A673 (cell line): Measurements from ENCODE around the gene ZDHHC16. TPM values are rescaled to one million over a fixed set of nuclear protein-coding genes. Genes with fewer than 3 reads are reported as not detected.

Source experiments
- Bru-seq: library from RNA; stranded (reverse); fragments of 400-500 nt; gene quantifications from one replicate; lab custom pipeline; 2021; lab: Mats Ljungman, UMichigan
- BruChase-seq, 2 experiments: library from RNA; stranded (reverse); fragments of 400-500 nt; gene quantifications; one replicate each; lab custom pipeline; 2021; lab: Mats Ljungman, UMichigan
- BruUV-seq: library from RNA; stranded (reverse); fragments of 400-500 nt; replicated peaks from 2 replicates; lab custom pipeline; 2021; lab: Mats Ljungman, UMichigan
- CTCF ChIA-PET: fragments of 300-600 bp; sonication (Branson Sonifier 250); formaldehyde crosslinking; loops from one replicate; lab custom pipeline; 2022; ENCODE audit warnings: antibody characterized with exemption; lab: Charles Lee
- POLR2A ChIA-PET: fragments of 300-600 bp; sonication (Branson Sonifier 250); formaldehyde crosslinking; loops from one replicate; lab custom pipeline; 2022; ENCODE audit warnings: antibody characterized with exemption; ENCODE audit not compliant: low non-redundant PET; lab: Charles Lee
- DNase-seq: peaks from one replicate; pipeline ENCODE4 v3.0.0-alpha.2; 2015; ENCODE audit warnings: low spot score
- H3K27ac ChIP-seq: fragments of 200-600 bp; sonication (generic); 2 replicates; pipeline ENCODE4 v1.5.1; 2016; ENCODE audit warnings: mixed run types, low read depth, mild to moderate bottlenecking, mixed read lengths, antibody characterized with exemption, low read length; ENCODE audit not compliant: poor library complexity, severe bottlenecking
- H3K27me3 ChIP-seq: fragments of 200-600 bp; sonication (generic); replicated peaks from 2 replicates; pipeline ENCODE4 v1.6.1; 2017; ENCODE audit warnings: mixed run types, low read depth, mild to moderate bottlenecking, mixed read lengths, antibody characterized with exemption, low read length; ENCODE audit not compliant: insufficient read depth, poor library complexity
- H3K36me3 ChIP-seq: fragments of 200-600 bp; sonication (generic); 2 replicates; pipeline ENCODE4 v1.6.1; 2016; ENCODE audit warnings: mixed run types, mild to moderate bottlenecking, mixed read lengths, antibody characterized with exemption, low read length; ENCODE audit not compliant: insufficient read depth, poor library complexity, severe bottlenecking
- H3K4me1 ChIP-seq: fragments of 200-600 bp; sonication (generic); 2 replicates; pipeline ENCODE4 v1.6.1; 2017; ENCODE audit warnings: mixed run types, mild to moderate bottlenecking, mixed read lengths, antibody characterized with exemption, low read length; ENCODE audit not compliant: insufficient read depth, poor library complexity, severe bottlenecking
- H3K4me3 ChIP-seq: fragments of 200-600 bp; sonication (generic); 2 replicates; pipeline ENCODE4 v1.5.1; 2016; ENCODE audit warnings: low read depth, mixed run types, mild to moderate bottlenecking, mixed read lengths, low read length; ENCODE audit not compliant: poor library complexity, severe bottlenecking
- H3K9me3 ChIP-seq: fragments of 200-600 bp; sonication (generic); 2 replicates; pipeline ENCODE4 v1.6.1; 2016; ENCODE audit warnings: mixed run types, low read depth, mild to moderate bottlenecking, mixed read lengths, antibody characterized with exemption, low read length; ENCODE audit not compliant: poor library complexity, severe bottlenecking
- EZH2 ChIP-seq: fragments of 200-600 bp; sonication (generic); IDR thresholded peaks from 2 replicates; pipeline ENCODE4 v1.6.1; 2017; ENCODE audit warnings: borderline replicate concordance, low read depth, mild to moderate bottlenecking, mixed read lengths, antibody characterized with exemption, low read length; ENCODE audit not compliant: poor library complexity, severe bottlenecking
- intact Hi-C: fragments of 100-400 bp; cut with micrococcal nuclease; formaldehyde crosslinking; loops from one replicate; pipeline ENCODE4 v1.10.0; 2022; ENCODE audit not compliant: unreplicated experiment
- long read RNA-seq: library from polyadenylated mRNA; stranded (forward); transcript quantifications from one replicate; pipeline ENCODE4 v2.0.0, GENCODE V29; 2022
- total RNA-seq: library from RNA; stranded (reverse); gene quantifications from 2 replicates; pipeline ENCODE4 v1.2.3, GENCODE V29; 2021
- TF ChIP-seq, protein P1 (sequence below): fragments of 300-800, 200-600 bp; sonication (generic); conservative IDR thresholded peaks from 2 replicates; pipeline ENCODE4 v1.5.1; 2017; ENCODE audit warnings: low read depth, mild to moderate bottlenecking, antibody characterized with exemption, low read length, moderate library complexity, mixed read lengths

The ZDHHC16 gene
- total RNA-seq (44.8 and 49.2 TPM in 2 replicates), Bru-seq, nascent RNA (percentile 74 among the genes with signal in this experiment), BruChase-seq, experiment 1, labeled RNA remaining after a 2-hour chase (percentile 80 among the genes with signal in this experiment), BruChase-seq, experiment 2, labeled RNA remaining after a 6-hour chase (percentile 77 among the genes with signal in this experiment)
- long read RNA-seq, transcript ZDHHC16-205 (8 exons, 1,280 nt), result minor isoform, 27 of 173 reads
- long read RNA-seq, transcript ZDHHC16-207 (12 exons, 2,014 nt), result minor isoform, 12 of 173 reads
- long read RNA-seq, transcript ZDHHC16-202 (10 exons, 1,718 nt), result minor isoform, 31 of 173 reads
- long read RNA-seq, transcript ZDHHC16-206 (11 exons, 1,798 nt), result major isoform, 39 of 173 reads
- long read RNA-seq, partial matches to known transcripts, result 3 of 173 reads
- long read RNA-seq, other reads (novel, unspliced or antisense), result 49 of 173 reads

DNA sequence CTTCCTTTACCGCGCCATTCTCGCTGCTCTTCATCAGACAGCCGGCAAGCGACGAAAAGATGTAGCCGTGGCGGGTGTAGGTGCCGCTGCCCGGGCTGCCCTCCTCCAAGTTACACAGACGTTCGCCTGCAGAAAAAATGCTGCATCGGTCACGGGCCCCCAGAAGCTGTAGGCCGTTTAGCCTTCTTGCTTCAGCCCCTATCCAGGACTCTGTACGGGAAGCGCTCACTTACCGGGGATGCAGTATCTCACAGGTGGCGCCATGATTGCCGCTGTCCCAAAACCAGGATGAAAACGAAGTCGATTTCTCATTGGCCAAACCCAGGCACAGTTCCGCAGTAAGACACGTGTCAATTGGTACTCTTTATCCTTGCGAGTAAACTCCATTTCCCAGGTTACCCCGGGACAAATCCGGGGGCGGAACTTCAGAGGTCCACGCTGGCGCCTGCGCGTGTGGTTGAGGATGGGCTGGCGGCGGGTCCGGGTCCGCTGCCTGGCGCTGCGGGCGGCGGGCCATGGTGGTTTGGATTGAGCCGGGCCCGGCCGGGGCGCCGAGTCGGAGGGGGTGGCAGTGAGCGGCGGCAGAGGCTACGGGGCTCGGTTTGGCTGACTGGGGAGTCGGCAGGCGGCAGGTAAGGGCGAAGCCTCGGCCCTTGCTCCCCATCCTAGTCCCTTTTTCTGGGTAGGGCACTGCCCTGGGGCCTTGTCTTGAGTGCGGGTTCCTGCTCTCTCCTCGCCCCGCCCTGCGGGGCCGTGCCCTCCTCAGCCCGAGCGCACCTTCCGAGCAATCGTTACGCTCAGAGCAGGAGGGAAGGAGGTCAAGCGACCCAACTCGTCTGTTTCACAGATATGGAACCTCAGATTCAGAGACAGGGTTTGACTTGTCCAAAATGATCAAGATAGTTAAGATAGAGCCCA is at the start of gene ZDHHC16, which contains the start of gene EXOSC1:
TSS of gene ZDHHC16 (plus strand) at position 454 of the 918 bp plus-strand sequence. CDS start 5,501 bp downstream, outside the sequence.
TSS of gene EXOSC1 (minus strand) at position 285 of the 918 bp plus-strand sequence. CDS start at position 264, 21 bp downstream.
- ChIA-PET CTCF (no interaction called here), POLR2A (no interaction called here)

DNA sequence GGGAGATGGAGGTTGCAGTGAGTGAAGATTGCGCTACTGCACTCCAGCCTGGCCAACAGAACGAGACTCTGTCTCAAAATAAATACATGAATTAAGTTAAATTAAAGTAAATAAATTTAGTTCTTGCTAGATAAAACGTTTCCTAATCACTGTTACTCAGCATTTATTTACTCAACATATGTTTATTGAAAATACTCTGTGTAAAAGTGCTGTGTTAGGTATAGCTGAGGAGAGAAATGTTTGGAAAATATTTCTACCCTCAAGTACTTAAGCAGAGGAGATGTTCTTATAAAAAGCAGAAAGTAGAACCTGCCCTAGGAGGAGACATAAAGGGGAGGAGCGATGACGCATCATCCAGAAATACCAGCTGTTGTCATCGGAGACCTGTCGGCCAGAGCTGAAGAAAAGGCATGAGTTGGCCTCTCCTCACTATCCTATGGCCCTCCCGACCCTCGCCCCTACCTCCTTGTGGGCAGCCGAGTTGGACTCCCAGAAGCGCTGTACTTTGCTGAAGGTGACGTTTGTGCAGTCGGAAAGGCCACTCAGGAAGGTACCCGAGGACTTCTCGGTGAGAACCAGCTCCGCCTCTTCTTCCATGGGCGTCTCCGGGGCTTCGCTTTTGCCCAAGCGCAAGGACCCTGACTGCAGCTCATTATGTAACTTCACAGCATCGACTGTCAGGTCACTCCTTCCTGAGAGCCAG is 46.0 kb upstream of the ZDHHC16 start:
- H3K4me3 ChIP-seq, result peak overlapping the region; percentile 99
- TF ChIP-seq EZH2, result no peak
- TF ChIP-seq, protein P1, sequence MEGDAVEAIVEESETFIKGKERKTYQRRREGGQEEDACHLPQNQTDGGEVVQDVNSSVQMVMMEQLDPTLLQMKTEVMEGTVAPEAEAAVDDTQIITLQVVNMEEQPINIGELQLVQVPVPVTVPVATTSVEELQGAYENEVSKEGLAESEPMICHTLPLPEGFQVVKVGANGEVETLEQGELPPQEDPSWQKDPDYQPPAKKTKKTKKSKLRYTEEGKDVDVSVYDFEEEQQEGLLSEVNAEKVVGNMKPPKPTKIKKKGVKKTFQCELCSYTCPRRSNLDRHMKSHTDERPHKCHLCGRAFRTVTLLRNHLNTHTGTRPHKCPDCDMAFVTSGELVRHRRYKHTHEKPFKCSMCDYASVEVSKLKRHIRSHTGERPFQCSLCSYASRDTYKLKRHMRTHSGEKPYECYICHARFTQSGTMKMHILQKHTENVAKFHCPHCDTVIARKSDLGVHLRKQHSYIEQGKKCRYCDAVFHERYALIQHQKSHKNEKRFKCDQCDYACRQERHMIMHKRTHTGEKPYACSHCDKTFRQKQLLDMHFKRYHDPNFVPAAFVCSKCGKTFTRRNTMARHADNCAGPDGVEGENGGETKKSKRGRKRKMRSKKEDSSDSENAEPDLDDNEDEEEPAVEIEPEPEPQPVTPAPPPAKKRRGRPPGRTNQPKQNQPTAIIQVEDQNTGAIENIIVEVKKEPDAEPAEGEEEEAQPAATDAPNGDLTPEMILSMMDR, result no peak
- peak; percentile 59 for DNase-seq
- no TSS peak for BruUV-seq
- H3K36me3 ChIP-seq, result peaks cover 18% of the 10 kb centered on the region
- H3K4me1 ChIP-seq, result peaks cover 10% of the 10 kb centered on the region
- ChIA-PET POLR2A (no interaction called here), CTCF (no interaction called here)
- no peaks in the 10 kb centered on the region for H3K27me3 ChIP-seq
- peak overlapping the region; percentile 86 for H3K27ac ChIP-seq
- intact Hi-C loops, result no loop called here
- H3K9me3 ChIP-seq, result no peaks in the 10 kb centered on the region

More for the DNA sequence above, at the start of gene ZDHHC16, which contains the start of gene EXOSC1:
- BruUV-seq, result TSS peak; percentile 71
- DNase-seq, result peak; percentile 98
- peak within 1 kb of the TSS; percentile 76 for H3K27ac ChIP-seq
- intact Hi-C loops, result no loop called here
- TF ChIP-seq EZH2, result no peak
- TF ChIP-seq, protein P1, result peak; percentile 33; the same call in 1 of the 2 replicates
- H3K27me3 ChIP-seq, result no peaks in the 10 kb centered on the region
- H3K9me3 ChIP-seq, result no peaks in the 10 kb centered on the region
- H3K4me3 ChIP-seq, result peak within 1 kb of the TSS; percentile 95
- peaks cover 3% of the 10 kb centered on the region for H3K36me3 ChIP-seq
- H3K4me1 ChIP-seq, result peaks cover 14% of the 10 kb centered on the region
